KMS-11 (cell line): ENCODE data around the gene FER1L5.

Source experiments
- H2AFZ ChIP-seq: fragments of 200-600 bp; sonication (generic); 2 replicates; pipeline ENCODE4 v1.6.1; 2016; ENCODE audit warnings: antibody characterized with exemption, mixed run types, low read depth
- H3K27ac ChIP-seq: fragments of 200-600 bp; sonication (generic); 2 replicates; pipeline ENCODE4 v1.6.1; 2016; ENCODE audit warnings: mild to moderate bottlenecking, mixed run types
- H3K27me3 ChIP-seq: fragments of 200-600 bp; sonication (generic); 2 replicates; pipeline ENCODE4 v1.6.1; 2017; ENCODE audit warnings: mild to moderate bottlenecking, low read depth, mixed run types, moderate library complexity; ENCODE audit not compliant: insufficient read depth
- H3K36me3 ChIP-seq: fragments of 200-600 bp; sonication (generic); 2 replicates; pipeline ENCODE4 v1.6.1; 2017; ENCODE audit warnings: mild to moderate bottlenecking, mixed run types; ENCODE audit not compliant: insufficient read depth
- H3K4me1 ChIP-seq: fragments of 200-600 bp; sonication (generic); 2 replicates; pipeline ENCODE4 v1.6.1; 2016; ENCODE audit warnings: mild to moderate bottlenecking, low read depth, mixed run types; ENCODE audit not compliant: poor library complexity, severe bottlenecking
- H3K4me2 ChIP-seq: fragments of 200-600 bp; sonication (generic); 2 replicates; pipeline ENCODE4 v1.7.0; 2016; ENCODE audit warnings: mild to moderate bottlenecking, mixed run types
- H3K4me3 ChIP-seq: fragments of 200-600 bp; sonication (generic); IDR thresholded peaks from 2 replicates; pipeline ENCODE4 v1.6.1; 2017; ENCODE audit warnings: low read depth, low read length, mixed read lengths; ENCODE audit not compliant: insufficient read depth
- H3K79me2 ChIP-seq: fragments of 200-600 bp; sonication (generic); 2 replicates; pipeline ENCODE4 v1.6.1; 2016; ENCODE audit warnings: low read depth, mixed run types; ENCODE audit not compliant: insufficient read depth
- H3K9ac ChIP-seq: fragments of 200-600 bp; sonication (generic); 2 replicates; pipeline ENCODE4 v1.6.1; 2016; ENCODE audit warnings: mild to moderate bottlenecking, mixed run types
- H4K20me1 ChIP-seq: fragments of 200-600 bp; sonication (generic); 2 replicates; pipeline ENCODE4 v1.6.1; 2016; ENCODE audit warnings: mild to moderate bottlenecking, mixed run types; ENCODE audit not compliant: insufficient read depth
- CTCF ChIP-seq: fragments of 200-600 bp; sonication (generic); conservative IDR thresholded peaks from 2 replicates; pipeline ENCODE4 v1.6.1; 2017; ENCODE audit warnings: low read depth, mild to moderate bottlenecking, antibody characterized with exemption, low read length, moderate library complexity, mixed read lengths

The FER1L5 gene

GRCh38 chr2:96679848-96680247, 37.3 kb downstream of the FER1L5 start:
- Histone ChIP-seq H3K27me3 (no peaks in the 10 kb centered on the region), H3K4me3 (no peak overlapping the region), H3K27ac (no peak overlapping the region), H2AFZ (no peak overlapping the region), H3K36me3 (no peaks in the 10 kb centered on the region), H3K79me2 (no peaks in the 10 kb centered on the region), H3K9ac (no peak overlapping the region), H3K4me2 (no peak overlapping the region), H4K20me1 (no peaks in the 10 kb centered on the region), H3K4me1 (no peaks in the 10 kb centered on the region)
- TF ChIP-seq CTCF: no peak

- no peaks in the 10 kb centered on the region for H3K27me3 ChIP-seq
- no peak overlapping the region for H3K27ac ChIP-seq
- H3K9ac ChIP-seq: no peak overlapping the region
- H3K4me2 ChIP-seq: no peak overlapping the region
- H3K79me2 ChIP-seq: no peaks in the 10 kb centered on the region
- no peaks in the 10 kb centered on the region for H4K20me1 ChIP-seq
- H3K4me3 ChIP-seq: no peak overlapping the region
- H2AFZ ChIP-seq: no peak overlapping the region
- no peaks in the 10 kb centered on the region for H3K4me1 ChIP-seq
- TF ChIP-seq CTCF: no peak
- no peaks in the 10 kb centered on the region for H3K36me3 ChIP-seq
These were observed 38.1 kb downstream of the FER1L5 start for GRCh38 chr2:96680561-96681141.

GRCh38 chr2:96681540-96681939, 39.0 kb downstream of the FER1L5 start:
- Histone ChIP-seq H4K20me1 (no peaks in the 10 kb centered on the region), H3K4me2 (no peak overlapping the region), H2AFZ (no peak overlapping the region), H3K4me1 (no peaks in the 10 kb centered on the region), H3K36me3 (no peaks in the 10 kb centered on the region), H3K27me3 (no peaks in the 10 kb centered on the region), H3K27ac (no peak overlapping the region), H3K79me2 (no peaks in the 10 kb centered on the region), H3K9ac (no peak overlapping the region), H3K4me3 (no peak overlapping the region)
- no peak for TF ChIP-seq CTCF

- H3K27me3 ChIP-seq: no peaks in the 10 kb centered on the region
- no peak for TF ChIP-seq CTCF
- H3K36me3 ChIP-seq: no peaks in the 10 kb centered on the region
- H3K4me1 ChIP-seq: no peaks in the 10 kb centered on the region
- no peak overlapping the region for H3K4me3 ChIP-seq
- H4K20me1 ChIP-seq: no peaks in the 10 kb centered on the region
- H3K79me2 ChIP-seq: no peaks in the 10 kb centered on the region
- no peak overlapping the region for H3K4me2 ChIP-seq
- no peak overlapping the region for H3K9ac ChIP-seq
- H2AFZ ChIP-seq: no peak overlapping the region
- H3K27ac ChIP-seq: no peak overlapping the region
These were observed 40.7 kb downstream of the FER1L5 start for GRCh38 chr2:96683307-96683706.
